Astrocyte (in vitro differentiated cells and primary cell): ENCODE results near the gene C10orf143.

Experiments used
- CTCF ChIP-seq: IDR thresholded peaks from 2 replicates; pipeline ENCODE4 v1.5.1; 2011; ENCODE audit warnings: low read depth, mild to moderate bottlenecking, inconsistent platforms, low read length, moderate library complexity; ENCODE audit not compliant: insufficient read depth
- EZH2 ChIP-seq: IDR thresholded peaks from 2 replicates; pipeline ENCODE4 v1.6.1; 2012; ENCODE audit warnings: mild to moderate bottlenecking, low read length, inconsistent platforms; ENCODE audit not compliant: insufficient read depth

DNA sequence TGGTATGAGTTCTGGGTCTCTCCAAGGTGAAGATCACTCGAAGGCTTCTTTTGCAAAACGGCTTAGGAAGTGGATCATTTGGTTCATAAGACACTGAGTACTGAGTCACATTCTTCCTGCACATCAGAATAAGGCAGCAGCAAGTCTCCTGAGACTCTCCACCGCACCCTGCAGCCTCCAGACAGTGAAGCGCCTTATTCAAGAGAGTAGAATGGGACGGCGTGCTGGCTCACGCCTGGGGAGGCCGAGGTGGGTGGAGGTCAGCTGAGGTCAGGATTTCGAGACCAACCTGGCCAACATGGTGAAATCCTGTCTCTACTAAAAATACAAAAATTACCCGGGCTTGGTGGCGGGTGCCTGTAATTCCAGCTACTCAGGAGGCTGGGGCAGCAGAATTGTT, 70.3 kb downstream of the C10orf143 start:
- no peak for TF ChIP-seq CTCF
- no peak for TF ChIP-seq EZH2
